Activated gamma-delta T cell treated with anti-CD3 and anti-CD28 coated beads, Interleukin-2, amount 50 U/mL, for 16 hours (primary cell): Measurements from ENCODE around the gene DNAJC1.
"Not testable (repeated sequence)": the region's sequence is repeated elsewhere in the genome, so short reads cannot be mapped to it uniquely, and the experiment has no call there.

ENCODE experiments used
- DNase-seq: peaks from one replicate; pipeline ENCODE4 v3.0.0-alpha.2; 2020; ENCODE audit warnings: low read depth

The DNAJC1 gene

DNA sequence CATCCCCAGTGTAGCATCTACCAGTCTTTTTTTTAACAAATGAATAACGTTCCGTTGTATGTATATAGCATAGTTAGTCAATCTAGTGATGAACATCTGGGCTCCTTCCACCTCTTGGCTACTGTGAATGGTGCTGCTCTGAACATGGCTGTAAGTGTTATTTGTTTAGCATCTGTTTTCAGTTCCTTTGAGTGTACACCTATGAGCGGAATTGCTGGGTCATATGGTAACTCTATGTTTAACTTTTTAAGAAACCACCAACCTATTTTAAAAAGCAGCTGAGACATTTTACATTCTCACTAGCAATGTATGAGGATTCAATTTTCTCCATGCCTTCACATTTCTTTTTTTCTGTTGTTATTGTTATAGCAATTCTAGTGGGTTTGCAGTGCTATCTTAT, 178.2 kb downstream of the DNAJC1 start:
- no peak for DNase-seq

- DNase-seq, result no peak
Observed at GRCh38 chr10:21824409-21824808, 179.1 kb downstream of the DNAJC1 start.

- DNase-seq, result no peak
Observed at GRCh38 chr10:21823617-21824016, 179.9 kb downstream of the DNAJC1 start.

DNA sequence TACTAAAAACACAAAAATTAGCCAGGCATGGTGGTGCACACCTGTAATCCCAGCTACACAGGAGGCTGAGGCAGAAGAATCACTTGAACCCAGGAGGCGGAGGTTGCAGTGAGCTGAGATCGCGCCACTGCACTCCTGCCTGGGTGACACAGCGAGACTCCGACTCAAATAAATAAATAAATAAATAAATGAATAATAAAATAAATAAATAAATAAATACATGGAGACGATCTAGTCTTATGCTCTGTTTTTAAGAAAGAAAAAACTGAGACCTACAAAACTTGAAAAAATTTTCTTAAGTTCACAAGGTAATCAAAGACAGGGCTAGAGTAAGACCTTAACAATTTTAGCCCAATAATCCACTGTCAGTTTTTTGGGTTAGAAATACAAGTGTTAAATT, 181.3 kb downstream of the DNAJC1 start:
- DNase-seq, result not testable (repeated sequence)

GRCh38 chr10:21820952-21821351, 182.6 kb downstream of the DNAJC1 start:
- no peak for DNase-seq

- DNase-seq, result not testable (repeated sequence)
Observed at GRCh38 chr10:21818416-21818815, 185.1 kb downstream of the DNAJC1 start.

- no peak for DNase-seq
Observed at GRCh38 chr10:21814866-21815265, 188.7 kb downstream of the DNAJC1 start.

DNA sequence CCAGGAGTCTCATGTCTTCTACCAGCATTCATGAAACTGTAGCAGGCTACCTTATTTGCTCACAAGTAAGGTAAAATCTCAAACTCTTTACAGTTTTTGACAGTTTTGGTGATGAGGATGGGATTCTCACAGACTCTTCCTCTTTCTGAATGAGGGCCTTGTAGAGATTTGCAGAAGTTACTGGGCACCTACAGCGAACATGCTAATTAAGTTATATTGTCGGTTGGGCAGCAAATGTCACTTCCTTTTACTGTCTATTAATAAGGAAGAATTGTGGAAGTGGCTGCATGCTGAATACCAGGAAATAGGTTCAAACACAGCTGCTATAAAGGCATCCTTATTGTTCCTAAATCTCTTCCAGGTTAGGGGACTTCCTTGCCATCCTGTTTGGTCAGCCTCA, 189.6 kb downstream of the DNAJC1 start:
- no peak for DNase-seq

- no peak for DNase-seq
Observed at GRCh38 chr10:21811245-21811585, 192.3 kb downstream of the DNAJC1 start.

- no peak for DNase-seq
Observed at GRCh38 chr10:21810582-21811244, 192.8 kb downstream of the DNAJC1 start.

- no peak for DNase-seq
Observed at GRCh38 chr10:21808550-21808949, 195.0 kb downstream of the DNAJC1 start.

- DNase-seq, result no peak
Observed at GRCh38 chr10:21807180-21807579, 196.3 kb downstream of the DNAJC1 start.

GRCh38 chr10:21803374-21803773, 200.2 kb downstream of the DNAJC1 start:
- no peak for DNase-seq

GRCh38 chr10:21801609-21802008, 201.9 kb downstream of the DNAJC1 start:
- DNase-seq, result no peak

DNA sequence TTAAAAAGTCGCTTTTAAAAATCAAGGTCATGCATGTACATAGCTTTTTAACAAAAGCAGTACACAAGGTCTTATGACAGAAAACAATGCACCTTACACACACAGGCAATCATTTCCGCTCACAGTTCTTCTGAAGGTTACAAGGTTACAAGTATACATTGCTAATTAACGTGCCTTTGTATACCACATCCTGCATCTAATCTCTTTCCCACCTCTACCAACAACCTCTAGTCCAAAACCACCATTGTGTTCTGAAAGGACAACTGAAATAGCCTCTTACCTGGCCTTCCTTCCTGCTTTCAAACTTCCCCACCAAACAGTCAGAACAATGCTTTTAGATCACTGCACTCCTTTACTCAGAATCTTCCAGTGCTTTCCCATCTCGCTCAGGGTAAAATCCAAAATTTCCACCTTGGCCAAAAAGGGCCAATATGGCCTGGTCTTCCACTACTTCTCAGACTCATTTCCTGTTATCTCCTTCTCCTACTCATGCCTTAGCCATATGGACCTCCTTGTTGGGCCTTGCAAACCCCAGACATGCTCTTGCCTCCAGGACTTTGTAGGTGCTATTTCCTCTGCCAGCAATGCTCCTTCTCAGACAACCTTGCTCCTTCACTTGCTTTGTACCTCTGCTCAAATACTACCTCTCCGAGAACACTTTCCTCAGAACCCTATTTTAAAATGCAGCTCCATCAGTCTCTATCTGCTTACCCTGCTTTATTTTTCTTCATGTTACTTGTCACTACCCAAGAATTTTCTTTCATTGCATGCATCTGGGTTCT, 205.4 kb downstream of the DNAJC1 start:
- DNase-seq, result no peak

DNA sequence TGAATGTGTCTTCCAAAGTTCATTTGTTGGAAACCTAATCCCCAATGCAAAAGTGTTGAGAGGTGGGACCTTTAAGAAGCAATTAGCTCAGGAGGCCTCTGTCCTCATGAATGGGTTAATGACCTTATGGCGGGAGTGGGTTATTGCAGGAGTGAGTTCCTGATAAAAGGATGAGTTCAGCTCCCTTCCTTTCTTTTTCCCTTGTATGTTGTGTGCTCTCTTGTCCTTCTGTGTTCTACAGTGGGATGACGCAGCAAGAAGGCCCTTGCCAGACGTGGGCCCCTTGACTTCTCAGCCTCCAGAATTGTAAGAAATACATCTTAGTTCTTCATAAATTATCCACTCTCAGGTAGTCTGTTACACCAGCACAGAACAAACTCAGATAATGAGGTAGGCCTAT, 206.0 kb downstream of the DNAJC1 start:
- DNase-seq, result no peak

DNA sequence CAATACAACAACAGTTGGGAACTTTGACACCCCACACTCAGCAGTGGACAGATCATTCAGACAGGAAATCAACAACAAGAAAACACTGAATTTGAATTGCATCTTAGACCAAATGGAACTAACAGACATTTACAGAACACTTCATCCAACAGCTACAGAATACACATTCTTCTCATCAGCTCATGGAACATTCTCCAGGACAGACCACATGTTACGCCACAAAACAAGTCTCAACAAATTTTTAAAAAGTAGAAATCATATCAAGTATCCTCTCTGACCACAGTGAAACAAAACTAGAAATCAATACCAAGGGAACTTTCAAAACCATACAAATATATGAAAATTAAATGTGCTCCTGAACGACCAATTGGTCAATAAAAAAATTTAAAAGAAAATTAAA, 212.3 kb downstream of the DNAJC1 start:
- no peak for DNase-seq

GRCh38 chr10:21776883-21777282, 226.6 kb downstream of the DNAJC1 start:
- DNase-seq, result no peak

DNA sequence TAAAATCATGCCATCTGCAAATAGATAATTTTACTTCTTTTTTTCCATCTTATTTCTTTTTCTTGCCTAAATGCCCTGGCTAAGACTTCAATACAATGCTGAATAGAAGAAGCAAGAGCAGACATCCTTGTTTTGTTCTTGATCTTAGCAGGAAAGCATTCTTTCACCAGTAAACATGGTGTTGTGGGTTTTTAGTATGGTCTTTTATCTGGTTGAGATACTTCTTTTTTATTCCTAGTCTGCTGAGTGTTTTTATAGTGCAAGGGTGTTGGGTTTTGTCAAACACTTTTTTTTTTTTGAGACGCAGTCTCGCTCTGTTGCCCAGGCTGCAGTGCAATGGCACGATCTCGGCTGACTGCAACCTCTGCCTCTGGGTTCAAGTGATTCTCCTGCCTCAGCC, 232.3 kb downstream of the DNAJC1 start:
- DNase-seq, result no peak

GRCh38 chr10:21769041-21769440, 234.5 kb downstream of the DNAJC1 start:
- no peak for DNase-seq

DNA sequence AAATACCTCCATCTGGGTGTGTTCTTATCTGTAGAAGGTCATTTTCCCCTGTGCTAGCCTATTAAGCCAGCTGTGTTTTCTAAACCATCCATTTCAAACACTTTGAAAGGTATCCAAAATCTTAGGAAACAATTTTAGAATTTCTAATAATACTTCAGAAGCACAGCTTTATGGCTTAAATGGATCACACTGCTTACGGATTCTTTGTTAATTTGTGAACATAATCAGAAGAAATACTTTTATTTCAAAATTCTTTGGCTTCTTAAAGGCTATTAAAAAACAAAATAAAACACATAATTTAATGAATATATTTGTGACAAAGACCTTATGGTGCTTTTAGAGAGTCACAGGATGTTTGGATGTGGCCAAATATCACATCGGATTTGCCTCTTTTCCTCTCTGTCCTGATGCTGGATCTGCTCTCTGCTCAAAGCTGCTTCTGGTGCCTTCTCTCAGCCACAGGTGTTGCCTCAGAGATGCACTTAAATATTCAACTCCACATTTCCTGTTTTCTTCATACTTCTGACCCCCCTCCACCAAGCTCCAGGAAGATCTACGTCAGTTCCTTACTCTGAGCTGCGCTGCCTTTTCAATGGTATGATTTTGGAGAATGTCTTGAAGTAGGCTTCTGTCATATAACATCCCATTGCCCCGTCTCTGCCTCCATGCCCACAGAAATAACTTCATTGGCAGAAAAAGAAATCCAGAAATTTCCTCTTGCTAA, 238.9 kb downstream of the DNAJC1 start:
- no peak for DNase-seq

DNA sequence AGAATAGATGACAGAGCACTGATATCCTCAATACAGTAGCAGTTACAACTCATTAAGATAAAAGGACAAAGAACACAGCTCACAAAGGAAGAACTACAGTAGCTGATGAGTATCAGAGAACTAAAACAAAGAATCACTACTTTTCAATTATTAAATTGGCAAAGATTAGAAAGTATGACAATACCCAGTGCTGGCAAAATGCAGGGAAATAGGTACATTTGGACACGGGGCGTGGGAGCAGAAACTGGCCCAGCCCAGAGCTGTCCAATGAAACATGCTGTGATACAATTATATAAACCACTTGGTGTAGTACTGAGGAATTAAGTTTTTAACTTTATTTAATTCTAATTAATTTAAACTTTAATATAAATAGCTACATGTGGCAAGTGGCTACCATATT, 243.2 kb downstream of the DNAJC1 start:
- no peak for DNase-seq

GRCh38 chr10:21759232-21759631, 244.3 kb downstream of the DNAJC1 start:
- DNase-seq, result no peak
